Endothelial cell of umbilical vein (primary cell): Measurements from ENCODE around the gene HPS6. TPM values are rescaled to one million over a fixed set of nuclear protein-coding genes. Genes with fewer than 3 reads are reported as not detected.

ENCODE experiments used
- BruUV-seq: library from RNA; stranded (reverse); fragments of 400-500 nt; replicated peaks from 2 replicates; lab custom pipeline; 2021; lab: Mats Ljungman, UMichigan
- CTCF ChIA-PET: fragments of 300-600, 350-600 bp; sonication (Branson Sonifier 250); formaldehyde crosslinking; loops from one replicate; lab custom pipeline; 2021; ENCODE audit warnings: antibody characterized with exemption, inconsistent platforms; lab: Charles Lee
- POLR2A ChIA-PET: fragments of 300-600, 350-600 bp; sonication (Branson Sonifier 250); formaldehyde crosslinking; loops from one replicate; lab custom pipeline; 2021; ENCODE audit warnings: antibody characterized with exemption, inconsistent platforms; lab: Charles Lee
- DNase-seq: peaks from one replicate; pipeline ENCODE4 v3.0.0-alpha.2; 2011; ENCODE audit warnings: low read depth, low spot score
- FAIRE-seq: peaks from 2 replicates; lab custom pipeline; 2011; peaks lifted over from hg19 to GRCh38; lab: Jason Lieb, UNC
- H2AFZ ChIP-seq: 2 replicates; pipeline ENCODE4 v1.6.0; 2012; ENCODE audit warnings: low read depth, low read length, control low read depth, inconsistent platforms
- H3K27ac ChIP-seq: 2 replicates; pipeline ENCODE4 v1.5.1; 2011; ENCODE audit warnings: low read depth, mild to moderate bottlenecking, control low read depth, low read length, moderate library complexity; ENCODE audit not compliant: insufficient read depth
- H3K27me3 ChIP-seq, 2 experiments: 2 replicates each; pipeline versions ENCODE4 v1.6.0 to v1.6.1; 2011; ENCODE audit warnings: low read length in 2 of 2, mixed read lengths in 1 of 2; ENCODE audit not compliant: control insufficient read depth in 2 of 2, insufficient read depth in 2 of 2
- H3K36me3 ChIP-seq, 2 experiments: 2 replicates in 1 of 2; 3 replicates in 1 of 2; pipeline ENCODE4 v1.5.1; 2011; ENCODE audit warnings: low read length in 2 of 2, mild to moderate bottlenecking in 1 of 2, moderate library complexity in 1 of 2; ENCODE audit not compliant: control insufficient read depth in 2 of 2, insufficient read depth in 2 of 2; ENCODE audit errors: extremely low read depth in 1 of 2
- H3K4me1 ChIP-seq: 3 replicates; pipeline ENCODE4 v1.5.1; 2011; ENCODE audit warnings: mild to moderate bottlenecking, low read length; ENCODE audit not compliant: control insufficient read depth, insufficient read depth; ENCODE audit errors: extremely low read depth
- H3K4me2 ChIP-seq: 2 replicates; pipeline ENCODE4 v1.6.1; 2011; ENCODE audit warnings: low read length, control low read depth, mixed read lengths; ENCODE audit not compliant: insufficient read depth
- H3K4me3 ChIP-seq, 3 experiments: fragments of 200-600 bp in 1 of 3; sonication (generic), shearing (Covaris generic) in 1 of 3; replicated peaks in 1 of 3; 2 replicates each; pipeline ENCODE4 v1.5.1; 2011 to 2016; ENCODE audit warnings: control low read depth in 3 of 3, low read length in 3 of 3, mild to moderate bottlenecking in 2 of 3, inconsistent platforms in 1 of 3, low read depth in 1 of 3, moderate library complexity in 1 of 3; ENCODE audit not compliant: insufficient read depth in 1 of 3
- H3K79me2 ChIP-seq: 2 replicates; pipeline ENCODE4 v1.6.0; 2012; ENCODE audit warnings: low read length, inconsistent platforms; ENCODE audit not compliant: control insufficient read depth, insufficient read depth
- H3K9ac ChIP-seq: replicated peaks from 2 replicates; pipeline ENCODE3; 2011; ENCODE audit warnings: low read length, control low read depth; ENCODE audit not compliant: insufficient read depth; ENCODE audit errors: extremely low read depth
- H3K9me1 ChIP-seq: replicated peaks from 3 replicates; pipeline ENCODE4 v1.6.0; 2011; ENCODE audit warnings: mild to moderate bottlenecking, low read length; ENCODE audit not compliant: control insufficient read depth, insufficient read depth; ENCODE audit errors: extremely low read depth
- H3K9me3 ChIP-seq: replicated peaks from 2 replicates; pipeline ENCODE4 v1.5.1; 2012; ENCODE audit warnings: low read length, inconsistent platforms; ENCODE audit not compliant: control insufficient read depth, insufficient read depth
- H4K20me1 ChIP-seq: replicated peaks from 2 replicates; pipeline ENCODE3; 2011; ENCODE audit warnings: mild to moderate bottlenecking, low read length; ENCODE audit not compliant: control insufficient read depth, insufficient read depth; ENCODE audit errors: extremely low read depth
- CTCF ChIP-seq, 2 donors: IDR thresholded peaks; 1 replicate in 1 of 2; 2 replicates in 1 of 2; pipeline ENCODE4 v1.5.1; 2011; ENCODE audit warnings: low read length in 2 of 2, mild to moderate bottlenecking in 2 of 2, moderate library complexity in 2 of 2, control low read depth in 1 of 2, inconsistent platforms in 1 of 2, low read depth in 1 of 2; ENCODE audit not compliant: insufficient read depth in 1 of 2; ENCODE audit errors: extremely low read depth in 1 of 2
- EZH2 ChIP-seq: IDR thresholded peaks from 2 replicates; pipeline ENCODE4 v1.6.1; 2012; ENCODE audit warnings: borderline replicate concordance, low read depth, mild to moderate bottlenecking, moderate library complexity, low read length, inconsistent platforms; ENCODE audit not compliant: severe bottlenecking
- FOS ChIP-seq: IDR thresholded peaks from 2 replicates; pipeline ENCODE4 v1.6.1; 2011; ENCODE audit warnings: mild to moderate bottlenecking, low read length, moderate library complexity, borderline replicate concordance; ENCODE audit not compliant: insufficient read depth
- GATA2 ChIP-seq: IDR thresholded peaks from 2 replicates; pipeline ENCODE4 v1.7.0; 2011; ENCODE audit warnings: low read depth, mild to moderate bottlenecking, moderate library complexity, mixed read lengths, low read length; ENCODE audit not compliant: insufficient read length, insufficient read depth
- JUN ChIP-seq: IDR thresholded peaks from 2 replicates; pipeline ENCODE4 v1.6.1; 2011; ENCODE audit warnings: borderline replicate concordance, low read depth; ENCODE audit not compliant: insufficient read length, insufficient read depth
- MYC ChIP-seq: IDR thresholded peaks from one replicate; pipeline ENCODE4 v1.6.1; 2011; ENCODE audit warnings: mild to moderate bottlenecking, low read depth, low read length
- POLR2A ChIP-seq: IDR thresholded peaks from 2 replicates; pipeline ENCODE4 v1.6.1; 2012; ENCODE audit warnings: low read depth, mild to moderate bottlenecking, control low read depth, low read length
- POLR2AphosphoS5 ChIP-seq: IDR thresholded peaks from 2 replicates; pipeline ENCODE4 v1.6.1; 2012; ENCODE audit warnings: low read depth, mild to moderate bottlenecking, control low read depth, low read length, moderate library complexity; ENCODE audit not compliant: insufficient read depth
- dilution Hi-C: fragments of 300-500 bp; cut with MboI; formaldehyde crosslinking; loops from one replicate; pipeline ENCODE4 v1.15.0; 2019; ENCODE audit warnings: low sequenced_read_pairs; ENCODE audit not compliant: extremely low pct_ligation_motif_present
- intact Hi-C: fragments of 100-400 bp; cut with micrococcal nuclease; formaldehyde crosslinking; loops from one replicate; pipeline ENCODE4 v1.10.0; 2022
- polyA plus RNA-seq, 4 experiments: library from polyadenylated mRNA; depleted of rRNA in 3 of 4; stranded (reverse) in 3 of 4; unstranded in 1 of 4; fragments of >200 nt; gene quantifications; 2 replicates each; pipeline versions ENCODE4 v1.2.1 to v1.2.3, GENCODE V29; 2011 to 2012; ENCODE audit warnings: missing spikeins in 1 of 4
- small RNA-seq: library from RNA; depleted of rRNA; stranded (forward); fragments of <200 nt; gene quantifications from one replicate; pipeline ENCODE3, GENCODE V24; 2012; ENCODE audit warnings: low replicate concordance, low read depth; ENCODE audit not compliant: insufficient read depth, insufficient read length
- total RNA-seq: library from RNA; stranded (reverse); gene quantifications from 2 replicates; pipeline ENCODE4 v1.2.3, GENCODE V29; 2021
- TF ChIP-seq, protein P1 (sequence below): IDR thresholded peaks from 2 replicates; pipeline ENCODE4 v1.6.1; 2011; ENCODE audit not compliant: insufficient read depth, insufficient read length

The HPS6 gene
- total and polyA plus RNA-seq, 2 donors (not counting 3 experiments of a cell fraction or from before 2014, with no cell fraction given): 9.3 to 18.5 TPM

- H3K4me3 ChIP-seq: no peak overlapping the region
- no peak for FAIRE-seq
- ChIA-PET POLR2A (no interaction called here), CTCF (no interaction called here)
- no peaks in the 10 kb centered on the region for H3K9me1 ChIP-seq
- no peak for DNase-seq
- no TSS peak for BruUV-seq
- H2AFZ ChIP-seq: no peak overlapping the region
- no peaks in the 10 kb centered on the region for H3K9me3 ChIP-seq
- no peak overlapping the region for H3K27ac ChIP-seq
- peaks cover 62% of the 10 kb centered on the region for H3K4me1 ChIP-seq
- no peaks in the 10 kb centered on the region for H4K20me1 ChIP-seq
- TF ChIP-seq POLR2A: no peak
- no peak for TF ChIP-seq GATA2
- TF ChIP-seq JUN: no peak
- no peak for TF ChIP-seq POLR2AphosphoS5
- TF ChIP-seq, protein P1, sequence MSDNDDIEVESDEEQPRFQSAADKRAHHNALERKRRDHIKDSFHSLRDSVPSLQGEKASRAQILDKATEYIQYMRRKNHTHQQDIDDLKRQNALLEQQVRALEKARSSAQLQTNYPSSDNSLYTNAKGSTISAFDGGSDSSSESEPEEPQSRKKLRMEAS: no peak
- no peak for TF ChIP-seq EZH2
- no peak for TF ChIP-seq CTCF (IDR thresholded peaks at IDR 0.05; ENCODE audit: extremely low read depth in 1 of 2, insufficient read depth in 1 of 2, low read depth in 1 of 2, low read length in 2 of 2)
- no peak for TF ChIP-seq MYC
- no peak for TF ChIP-seq FOS
- no peak overlapping the region for H3K4me2 ChIP-seq
- peaks cover 56% of the 10 kb centered on the region for H3K79me2 ChIP-seq
- H3K36me3 ChIP-seq: no peaks in the 10 kb centered on the region
- intact Hi-C loops (loop anchor here (5.0 kb wide), 1 partner anchor 36 kb away; the partner anchor contains the start of gene NOLC1), dilution Hi-C loops (no loop called here)
- H3K27me3 ChIP-seq: no peaks in the 10 kb centered on the region
- no peak overlapping the region for H3K9ac ChIP-seq
These were observed 51.5 kb downstream of the HPS6 start for GRCh38 chr10:102116656-102117055.

Small RNA genes within 50 kb of the gene (small RNA-seq; reads per million reads assigned to genes)
- gene AL500527.1 (not detected), gene AL500527.2 (not detected)

Other genes starting within 250 kb of the HPS6 start
- gene OGA, start 246.9 kb upstream of the HPS6 start, total RNA-seq: 113 and 118 TPM in 2 replicates
- gene OGA, start 246.9 kb upstream of the HPS6 start, polyA plus RNA-seq: 21.6 and 30.8 TPM in 2 replicates
- gene KCNIP2, start 221.5 kb upstream of the HPS6 start, total RNA-seq: 2.2 and 3.0 TPM in 2 replicates
- 0.36 and 0.65 TPM in 2 replicates for gene KCNIP2, start 221.5 kb upstream of the HPS6 start, polyA plus RNA-seq
- gene ARMH3, start 9.2 kb upstream of the HPS6 start, total RNA-seq: 16.6 and 17.6 TPM in 2 replicates
- gene ARMH3, start 9.2 kb upstream of the HPS6 start, polyA plus RNA-seq: 12.6 and 13.1 TPM in 2 replicates
- 65.7 and 67.7 TPM in 2 replicates for gene LDB1, start 55.0 kb downstream of the HPS6 start, total RNA-seq
- 137 and 149 TPM in 2 replicates for gene LDB1, start 55.0 kb downstream of the HPS6 start, polyA plus RNA-seq
- 49.9 and 52.9 TPM in 2 replicates for gene PPRC1, start 67.7 kb downstream of the HPS6 start, total RNA-seq
- 26.1 and 27.0 TPM in 2 replicates for gene PPRC1, start 67.7 kb downstream of the HPS6 start, polyA plus RNA-seq
- 68.2 and 73.1 TPM in 2 replicates for gene NOLC1, start 87.0 kb downstream of the HPS6 start, total RNA-seq
- 26.0 and 32.1 TPM in 2 replicates for gene NOLC1, start 87.0 kb downstream of the HPS6 start, polyA plus RNA-seq
- not detected in 2 replicates for gene ELOVL3, start 160.9 kb downstream of the HPS6 start, total RNA-seq
- not detected in 2 replicates for gene ELOVL3, start 160.9 kb downstream of the HPS6 start, polyA plus RNA-seq
- gene PITX3, start 176.2 kb downstream of the HPS6 start, total RNA-seq: not detected in 2 replicates
- gene PITX3, start 176.2 kb downstream of the HPS6 start, polyA plus RNA-seq: not detected in 2 replicates
- 45.7 and 49.7 TPM in 2 replicates for gene GBF1, start 180.2 kb downstream of the HPS6 start, total RNA-seq
- gene GBF1, start 180.2 kb downstream of the HPS6 start, polyA plus RNA-seq: 20.3 and 26.0 TPM in 2 replicates